Liver (tissue), 9 donors: ENCODE results near the gene ENPP7. TPM values are rescaled to one million over a fixed set of nuclear protein-coding genes. Genes with fewer than 3 reads are reported as not detected.

Source experiments
- DNase-seq: peaks from one replicate; pipeline ENCODE4 v3.0.0-alpha.2; 2017; ENCODE audit warnings: low spot score
- H3K27ac ChIP-seq, 2 donors: one replicate each; pipeline ENCODE4 v1.7.0; 2013; ENCODE audit warnings: inconsistent platforms in 2 of 2, low read length in 2 of 2, control low read depth in 1 of 2, low read depth in 1 of 2, mild to moderate bottlenecking in 1 of 2
- H3K27me3 ChIP-seq, 4 donors: one replicate each; pipeline versions ENCODE4 v1.6.1 to v1.7.0; 2013; ENCODE audit warnings: low read length in 3 of 4, inconsistent platforms in 1 of 4, mild to moderate bottlenecking in 1 of 4, moderate library complexity in 1 of 4; ENCODE audit not compliant: control insufficient read depth in 4 of 4, insufficient read depth in 4 of 4
- H3K36me3 ChIP-seq, 4 donors: one replicate each; pipeline versions ENCODE4 v1.6.1 to v1.7.0; 2013; ENCODE audit warnings: low read length in 3 of 4, mild to moderate bottlenecking in 3 of 4, low read depth in 1 of 4, moderate library complexity in 1 of 4; ENCODE audit not compliant: control insufficient read depth in 4 of 4, insufficient read depth in 3 of 4
- H3K4me1 ChIP-seq, 4 donors: one replicate each; pipeline versions ENCODE4 v1.6.1 to v1.7.0; 2013; ENCODE audit warnings: low read length in 3 of 4, mild to moderate bottlenecking in 3 of 4, moderate library complexity in 1 of 4; ENCODE audit not compliant: control insufficient read depth in 4 of 4, insufficient read depth in 4 of 4
- H3K4me3 ChIP-seq, 3 donors: one replicate each; pipeline versions ENCODE4 v1.6.1 to v1.7.0; 2013; ENCODE audit warnings: low read length in 3 of 3, control low read depth in 1 of 3, low read depth in 1 of 3, mild to moderate bottlenecking in 1 of 3
- H3K9ac ChIP-seq, 2 donors: one replicate each; pipeline ENCODE4 v1.7.0; 2013; ENCODE audit warnings: low read length in 2 of 2, mild to moderate bottlenecking in 2 of 2, moderate library complexity in 2 of 2, control low read depth in 1 of 2, low read depth in 1 of 2
- H3K9me3 ChIP-seq, 4 donors: one replicate each; pipeline versions ENCODE4 v1.6.1 to v1.7.0; 2013; ENCODE audit warnings: low read length in 3 of 4; ENCODE audit not compliant: control insufficient read depth in 4 of 4
- ATF3 ChIP-seq: IDR thresholded peaks from 2 replicates; pipeline ENCODE4 v1.6.1; 2016; ENCODE audit warnings: antibody characterized with exemption
- CTCF ChIP-seq: fragments of 150-350 bp; IDR thresholded peaks from 2 replicates; pipeline ENCODE4 v1.5.1; 2017; ENCODE audit warnings: improper control_type of control experiment, low read depth, low read length; ENCODE audit not compliant: missing input control
- EGR1 ChIP-seq, 2 donors: IDR thresholded peaks; 2 replicates each; pipeline ENCODE4 v1.6.1; 2016 to 2018; ENCODE audit warnings: antibody characterized with exemption in 2 of 2, low read depth in 2 of 2
- FOXA1 ChIP-seq: IDR thresholded peaks from 2 replicates; pipeline ENCODE4 v1.6.1; 2016; ENCODE audit warnings: antibody characterized with exemption
- GABPA ChIP-seq, 2 donors: IDR thresholded peaks in 1 of 2; conservative IDR thresholded peaks in 1 of 2; 2 replicates each; pipeline ENCODE4 v1.6.1; 2016; ENCODE audit warnings: antibody characterized with exemption in 2 of 2, mild to moderate bottlenecking in 1 of 2, moderate library complexity in 1 of 2
- HNF4A ChIP-seq, 2 donors: conservative IDR thresholded peaks; 2 replicates each; pipeline ENCODE4 v1.6.1; 2016; ENCODE audit warnings: antibody characterized with exemption in 2 of 2, mild to moderate bottlenecking in 2 of 2
- MAX ChIP-seq: IDR thresholded peaks from 2 replicates; pipeline ENCODE4 v1.6.1; 2016; ENCODE audit warnings: antibody characterized with exemption
- NR2F2 ChIP-seq: IDR thresholded peaks from 2 replicates; pipeline ENCODE4 v1.6.1; 2016; ENCODE audit warnings: antibody characterized with exemption
- RAD21 ChIP-seq, 2 donors: IDR thresholded peaks; 2 replicates each; pipeline ENCODE4 v1.6.1; 2016; ENCODE audit warnings: antibody characterized with exemption in 2 of 2, mild to moderate bottlenecking in 2 of 2
- RXRA ChIP-seq, 2 donors: IDR thresholded peaks; 2 replicates each; pipeline ENCODE4 v1.6.1; 2017 to 2018; ENCODE audit warnings: antibody characterized with exemption in 2 of 2, mild to moderate bottlenecking in 1 of 2
- TAF1 ChIP-seq: conservative IDR thresholded peaks from 2 replicates; pipeline ENCODE4 v1.6.1; 2016; ENCODE audit warnings: antibody characterized with exemption, mild to moderate bottlenecking
- ZBTB33 ChIP-seq: IDR thresholded peaks from 2 replicates; pipeline ENCODE4 v1.6.1; 2016; ENCODE audit warnings: antibody characterized with exemption
- WGBS: extraction: QIAGEN DNeasy Blood & Tissue Kit; methylation state at CpG from one replicate; pipeline ENCODE4 v1.1.7; 2013; 5-methylcytosine and 5-hydroxymethylcytosine counted together
- polyA plus RNA-seq, 2 donors: library from polyadenylated mRNA; stranded (reverse) in 1 of 2; unstranded in 1 of 2; fragments of 200-250 nt in 1 of 2; fragments of >200 nt in 1 of 2; fragmentation: Nextera tagmentation in 1 of 2; extraction: Ambion mirVana in 1 of 2; gene quantifications; one replicate each; pipeline versions ENCODE4 v1.2.1 to v1.2.3, GENCODE V29; 2013 to 2015
- total RNA-seq, 2 donors: library from RNA; depleted of rRNA; stranded (reverse); fragments of >200 nt; gene quantifications; one replicate each; pipeline ENCODE4 v1.2.3, GENCODE V29; 2014
- TF ChIP-seq, protein P1 (sequence below): IDR thresholded peaks from 2 replicates; pipeline ENCODE4 v1.6.1; 2016; ENCODE audit warnings: antibody characterized with exemption, mild to moderate bottlenecking
- donor health status: healthy.
- donor health status: healthy.
- donor health status: healthy.
- donor health status: healthy.
- donor health status: healthy.

The ENPP7 gene
- total and polyA plus RNA-seq, 4 donors = 1.7 to 12.0 (median 3.9) TPM

DNA sequence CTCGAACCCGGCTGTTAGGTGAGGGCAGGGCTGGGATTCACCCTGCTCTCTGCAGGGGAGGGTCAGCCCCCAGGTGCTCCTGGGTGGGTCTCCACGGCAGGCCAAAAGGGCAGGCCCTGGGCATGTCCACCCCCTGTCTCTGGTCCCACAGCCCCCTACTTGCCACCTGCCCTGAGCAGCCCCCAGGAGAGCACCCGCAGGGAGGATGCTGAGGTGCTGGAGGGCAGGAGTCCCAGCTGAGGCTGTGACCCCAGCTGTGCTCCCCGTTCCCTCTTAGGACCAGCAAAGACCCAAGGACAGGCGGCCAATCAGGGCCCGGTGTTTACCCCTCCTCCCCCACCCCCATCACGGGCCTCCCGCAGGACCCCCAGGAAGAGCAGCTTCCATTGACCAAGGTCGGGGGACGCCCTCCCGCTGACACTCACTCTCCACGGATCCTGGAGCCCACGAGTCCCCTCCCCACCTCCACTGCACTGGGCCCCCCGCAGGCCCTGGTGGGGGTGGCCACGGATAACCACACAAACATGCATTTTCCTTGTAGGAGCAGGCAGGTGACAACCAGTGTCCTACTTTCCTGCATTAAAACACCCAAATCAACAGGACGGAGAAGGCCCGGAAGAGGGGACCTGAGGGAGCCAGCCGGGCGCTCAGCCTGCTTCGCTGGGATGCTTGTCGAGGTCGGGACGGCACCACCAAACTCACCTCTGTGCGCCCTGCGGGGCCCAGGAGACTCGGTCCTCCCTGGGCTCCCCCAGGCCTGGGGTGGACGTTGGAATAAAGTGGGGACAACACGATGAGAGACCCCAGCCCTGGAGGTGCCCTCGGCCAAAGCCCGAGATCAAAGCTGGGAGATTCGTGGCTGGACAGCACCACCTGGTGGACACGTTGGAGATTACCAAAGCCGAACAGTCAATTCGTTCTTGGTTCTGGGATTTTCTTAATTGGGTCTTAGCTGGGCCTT, 22.5 kb upstream of the ENPP7 start:
- H3K4me1 ChIP-seq = peaks cover 0 to 3% (median 1%) of the 10 kb centered on the region in 4 donors
- no peak overlapping the region for H3K27ac ChIP-seq
- no peak overlapping the region for H3K4me3 ChIP-seq
- 22% methylated on average over 35 of the region's 35 CpGs for WGBS
- H3K9me3 ChIP-seq = no peaks in the 10 kb centered on the region
- no peak overlapping the region for H3K9ac ChIP-seq
- TF ChIP-seq RAD21 (IDR thresholded peaks at IDR 0.05) = peak; percentile 75 to 84
- TF ChIP-seq ATF3 = no peak
- no peak for TF ChIP-seq MAX
- TF ChIP-seq CTCF = peak; percentile 69
- TF ChIP-seq GABPA (IDR thresholded peaks at IDR 0.05 in 1 of 2, conservative IDR thresholded peaks at IDR 0.05 in 1 of 2) = no peak
- TF ChIP-seq FOXA1 = no peak
- no peaks in the 10 kb centered on the region for H3K36me3 ChIP-seq
- no peaks in the 10 kb centered on the region for H3K27me3 ChIP-seq
- peak; percentile 61 for DNase-seq

DNA sequence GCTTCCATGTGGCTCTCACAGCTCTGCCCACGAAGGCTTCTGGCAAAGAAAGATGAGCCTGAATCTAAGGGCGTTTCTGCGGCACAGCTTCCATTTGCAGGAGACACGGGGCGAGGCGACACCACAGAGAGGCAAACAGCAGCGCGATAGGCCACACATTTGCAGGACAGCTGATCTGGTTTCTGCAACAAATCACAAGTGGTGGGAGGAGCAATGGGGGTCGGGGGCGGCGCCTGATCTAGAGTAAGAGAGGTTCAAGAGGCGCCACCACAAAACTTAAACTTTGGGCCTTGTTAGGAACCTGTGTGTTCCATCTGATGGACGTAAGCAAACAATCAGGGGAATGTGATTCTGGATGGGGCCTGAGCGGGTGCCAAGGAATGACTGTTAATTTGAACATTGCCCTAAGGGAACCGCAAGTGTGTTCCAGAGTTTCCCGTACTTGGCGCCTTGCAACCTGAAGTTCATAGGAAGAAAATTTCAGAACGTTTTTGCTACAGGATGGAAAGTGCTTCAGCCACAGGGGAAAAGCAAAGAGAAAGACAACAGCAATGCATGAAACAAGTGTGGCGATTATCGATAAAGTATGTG, 18.9 kb upstream of the ENPP7 start:
- no peak for TF ChIP-seq HNF4A (conservative IDR thresholded peaks at IDR 0.05)
- no peak for TF ChIP-seq GABPA (IDR thresholded peaks at IDR 0.05 in 1 of 2, conservative IDR thresholded peaks at IDR 0.05 in 1 of 2)
- no peak for TF ChIP-seq TAF1
- no peak for TF ChIP-seq EGR1 (IDR thresholded peaks at IDR 0.05; ENCODE audit: low read depth in 2 of 2)
- no peak for TF ChIP-seq ZBTB33
- TF ChIP-seq, protein P1, sequence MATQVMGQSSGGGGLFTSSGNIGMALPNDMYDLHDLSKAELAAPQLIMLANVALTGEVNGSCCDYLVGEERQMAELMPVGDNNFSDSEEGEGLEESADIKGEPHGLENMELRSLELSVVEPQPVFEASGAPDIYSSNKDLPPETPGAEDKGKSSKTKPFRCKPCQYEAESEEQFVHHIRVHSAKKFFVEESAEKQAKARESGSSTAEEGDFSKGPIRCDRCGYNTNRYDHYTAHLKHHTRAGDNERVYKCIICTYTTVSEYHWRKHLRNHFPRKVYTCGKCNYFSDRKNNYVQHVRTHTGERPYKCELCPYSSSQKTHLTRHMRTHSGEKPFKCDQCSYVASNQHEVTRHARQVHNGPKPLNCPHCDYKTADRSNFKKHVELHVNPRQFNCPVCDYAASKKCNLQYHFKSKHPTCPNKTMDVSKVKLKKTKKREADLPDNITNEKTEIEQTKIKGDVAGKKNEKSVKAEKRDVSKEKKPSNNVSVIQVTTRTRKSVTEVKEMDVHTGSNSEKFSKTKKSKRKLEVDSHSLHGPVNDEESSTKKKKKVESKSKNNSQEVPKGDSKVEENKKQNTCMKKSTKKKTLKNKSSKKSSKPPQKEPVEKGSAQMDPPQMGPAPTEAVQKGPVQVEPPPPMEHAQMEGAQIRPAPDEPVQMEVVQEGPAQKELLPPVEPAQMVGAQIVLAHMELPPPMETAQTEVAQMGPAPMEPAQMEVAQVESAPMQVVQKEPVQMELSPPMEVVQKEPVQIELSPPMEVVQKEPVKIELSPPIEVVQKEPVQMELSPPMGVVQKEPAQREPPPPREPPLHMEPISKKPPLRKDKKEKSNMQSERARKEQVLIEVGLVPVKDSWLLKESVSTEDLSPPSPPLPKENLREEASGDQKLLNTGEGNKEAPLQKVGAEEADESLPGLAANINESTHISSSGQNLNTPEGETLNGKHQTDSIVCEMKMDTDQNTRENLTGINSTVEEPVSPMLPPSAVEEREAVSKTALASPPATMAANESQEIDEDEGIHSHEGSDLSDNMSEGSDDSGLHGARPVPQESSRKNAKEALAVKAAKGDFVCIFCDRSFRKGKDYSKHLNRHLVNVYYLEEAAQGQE = no peak
- no peak for TF ChIP-seq NR2F2
- TF ChIP-seq RXRA (IDR thresholded peaks at IDR 0.05) = no peak
- TF ChIP-seq CTCF = no peak
- no peak for DNase-seq
- Histone ChIP-seq H3K9ac (no peak overlapping the region), H3K36me3 (no peaks in the 10 kb centered on the region), H3K27me3 (no peaks in the 10 kb centered on the region), H3K4me3 (no peak overlapping the region), H3K4me1 (peaks cover 0 to 3% (median 1%) of the 10 kb centered on the region in 4 donors), H3K9me3 (no peaks in the 10 kb centered on the region), H3K27ac (no peak overlapping the region)
- 71% methylated on average over 20 of the region's 20 CpGs for WGBS
